IPS DF 6.9 (cell line): ENCODE data around the gene CRYZL1.

ENCODE experiments used
- DNase-seq: peaks from one replicate; pipeline ENCODE4 v3.0.0-alpha.2; 2013; ENCODE audit warnings: low read depth, low spot score
- H3K27ac ChIP-seq: one replicate; pipeline ENCODE4 v1.5.1; 2013; ENCODE audit warnings: low read length, control low read depth
- H3K27me3 ChIP-seq: 2 replicates; pipeline ENCODE4 v1.6.1; 2013; ENCODE audit warnings: mild to moderate bottlenecking, low read length; ENCODE audit not compliant: control insufficient read depth, insufficient read depth
- H3K36me3 ChIP-seq: 2 replicates; pipeline ENCODE4 v1.6.1; 2013; ENCODE audit warnings: low read length; ENCODE audit not compliant: control insufficient read depth, insufficient read depth
- H3K4me1 ChIP-seq: 2 replicates; pipeline ENCODE4 v1.6.1; 2013; ENCODE audit warnings: low read length; ENCODE audit not compliant: control insufficient read depth, insufficient read depth
- H3K4me3 ChIP-seq: 2 replicates; pipeline ENCODE4 v1.5.1; 2013; ENCODE audit warnings: mild to moderate bottlenecking, low read length
- H3K9me3 ChIP-seq: 2 replicates; pipeline ENCODE4 v1.6.1; 2013; ENCODE audit warnings: low read length, inconsistent platforms; ENCODE audit not compliant: control insufficient read depth, insufficient read depth
- WGBS: extraction: QIAGEN DNeasy Blood & Tissue Kit; methylation state at CpG from one replicate; pipeline ENCODE4 v1.1.7; 2013; ENCODE audit warnings: mixed read lengths, missing lambda C conversion rate; ENCODE audit not compliant: insufficient read length, insufficient coverage; 5-methylcytosine and 5-hydroxymethylcytosine counted together

CRYZL1 gene

DNA sequence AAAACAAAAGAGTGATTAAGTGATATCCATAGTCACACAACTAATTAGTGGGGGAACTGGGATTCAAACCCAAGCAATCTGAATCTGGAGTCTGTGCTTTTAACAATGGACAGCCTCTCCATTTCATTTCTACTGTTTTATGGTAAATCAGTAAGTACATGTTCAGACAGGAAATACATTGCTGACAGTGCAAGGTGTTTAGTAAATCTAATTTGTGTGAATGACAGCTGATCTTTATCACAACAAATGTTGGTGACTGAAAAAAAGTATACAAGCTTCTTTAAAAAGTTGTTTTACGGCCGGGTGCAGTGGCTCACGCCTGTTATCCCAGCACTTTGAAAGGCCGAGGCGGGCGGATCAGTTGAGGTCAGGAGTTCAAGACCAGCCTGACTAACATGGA lies 73.6 kb downstream of the CRYZL1 start:
- no CpG with 5 or more reads among the region's 6 CpGs for whole genome bisulfite sequencing
- H3K4me1 ChIP-seq = no peaks in the 10 kb centered on the region
- no peak overlapping the region for H3K4me3 ChIP-seq
- no peak overlapping the region for H3K27ac ChIP-seq
- H3K27me3 ChIP-seq = no peaks in the 10 kb centered on the region
- DNase-seq = no peak
- no peaks in the 10 kb centered on the region for H3K9me3 ChIP-seq
- H3K36me3 ChIP-seq = peaks cover 12% of the 10 kb centered on the region; the same call in 1 of the 2 replicates

DNA sequence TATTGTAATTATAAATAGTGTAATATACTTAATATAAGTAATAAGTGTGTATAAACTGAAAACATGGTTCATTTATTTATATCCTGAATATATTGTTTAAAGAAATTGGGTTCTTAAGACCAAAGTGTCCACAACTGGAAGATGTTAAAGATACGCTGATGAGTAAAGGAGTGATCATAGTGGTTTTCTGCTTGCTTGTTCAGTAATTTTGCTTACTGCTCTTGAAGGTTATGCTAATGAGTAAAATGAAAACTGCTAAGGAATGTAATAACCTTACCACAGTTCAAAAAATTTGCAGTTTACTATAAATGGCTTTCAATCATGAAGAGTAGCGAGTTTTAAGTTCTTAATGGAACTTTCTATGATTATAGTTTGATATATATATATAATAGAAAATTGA lies 75.0 kb downstream of the CRYZL1 start:
- Histone ChIP-seq H3K9me3 (no peaks in the 10 kb centered on the region), H3K27me3 (no peaks in the 10 kb centered on the region), H3K4me3 (no peak overlapping the region), H3K36me3 (peaks cover 7% of the 10 kb centered on the region; the same call in 1 of the 2 replicates), H3K4me1 (no peaks in the 10 kb centered on the region), H3K27ac (no peak overlapping the region)
- no peak for DNase-seq
- WGBS = no CpG with 5 or more reads among the region's 2 CpGs

DNA sequence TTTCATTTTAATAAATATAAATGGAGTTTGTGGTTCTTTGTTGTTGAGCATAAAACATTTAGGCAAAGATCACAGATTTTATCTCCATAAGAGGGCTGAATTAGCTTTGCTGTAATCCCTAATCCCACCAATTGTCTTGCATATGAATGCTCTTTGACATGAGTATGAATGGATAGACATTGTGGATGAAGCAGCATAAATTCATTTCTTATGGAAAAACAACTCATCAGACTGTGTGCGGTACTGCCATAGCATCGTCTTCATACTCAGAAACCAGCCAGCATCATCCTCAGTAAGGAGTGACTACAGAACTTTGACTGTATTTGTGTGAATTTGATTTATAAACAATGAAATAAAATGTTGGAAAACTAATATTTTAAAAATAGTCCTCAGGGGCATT lies 79.2 kb downstream of the CRYZL1 start:
- no peaks in the 10 kb centered on the region for H3K4me1 ChIP-seq
- WGBS = no CpG with 5 or more reads among the region's 2 CpGs
- no peak overlapping the region for H3K4me3 ChIP-seq
- H3K27me3 ChIP-seq = no peaks in the 10 kb centered on the region
- H3K9me3 ChIP-seq = no peaks in the 10 kb centered on the region
- DNase-seq = no peak
- H3K27ac ChIP-seq = no peak overlapping the region
- peaks cover 13% of the 10 kb centered on the region; the same call in 1 of the 2 replicates for H3K36me3 ChIP-seq

DNA sequence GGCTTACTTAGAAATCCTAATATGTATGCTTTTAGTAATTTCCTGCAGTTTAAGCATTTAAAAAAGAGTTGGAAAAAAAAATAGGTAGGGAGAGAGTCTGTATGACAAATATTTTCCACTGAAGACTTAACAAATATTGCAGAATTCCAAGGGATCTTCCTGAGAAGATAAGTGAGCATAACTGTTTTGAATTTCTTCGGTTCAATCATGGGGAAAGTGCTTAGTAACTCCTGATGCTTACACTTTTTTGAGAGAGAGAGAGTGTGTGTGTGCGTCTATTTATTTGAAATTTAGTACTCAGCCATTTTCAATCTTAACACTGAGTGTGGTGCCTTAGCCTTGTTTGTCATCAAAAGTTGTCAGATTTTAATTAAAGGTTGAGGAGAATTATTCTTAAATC lies 80.2 kb downstream of the CRYZL1 start:
- no CpG with 5 or more reads among the region's 2 CpGs for WGBS
- H3K27ac ChIP-seq = no peak overlapping the region
- H3K4me3 ChIP-seq = no peak overlapping the region
- no peak for DNase-seq
- peaks cover 15% of the 10 kb centered on the region; the same call in 1 of the 2 replicates for H3K36me3 ChIP-seq
- no peaks in the 10 kb centered on the region for H3K4me1 ChIP-seq
- H3K27me3 ChIP-seq = no peaks in the 10 kb centered on the region
- H3K9me3 ChIP-seq = no peaks in the 10 kb centered on the region

DNA sequence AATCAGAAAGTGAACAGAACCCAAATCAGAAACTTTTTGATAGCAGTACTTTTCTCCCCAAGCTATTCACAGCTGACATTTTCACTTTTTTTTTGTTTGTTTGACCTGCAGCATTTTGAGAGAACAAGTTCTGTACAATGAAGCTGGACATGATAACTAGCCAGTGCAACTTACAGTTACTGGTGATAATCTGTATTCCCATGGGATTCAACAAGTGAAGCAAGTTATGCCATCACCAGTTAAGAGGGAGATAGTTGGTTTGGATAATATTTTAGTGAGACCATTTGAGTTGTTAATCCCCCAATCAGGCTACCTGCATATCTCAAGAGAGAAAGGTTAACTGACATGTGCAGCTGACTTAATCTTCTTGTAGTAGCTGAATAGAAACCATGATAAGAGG lies 80.6 kb downstream of the CRYZL1 start:
- no peak overlapping the region for H3K27ac ChIP-seq
- H3K27me3 ChIP-seq = no peaks in the 10 kb centered on the region
- no peak overlapping the region for H3K4me3 ChIP-seq
- no peaks in the 10 kb centered on the region for H3K9me3 ChIP-seq
- H3K4me1 ChIP-seq = no peaks in the 10 kb centered on the region
- peaks cover 15% of the 10 kb centered on the region; the same call in 1 of the 2 replicates for H3K36me3 ChIP-seq
- DNase-seq = no peak

DNA sequence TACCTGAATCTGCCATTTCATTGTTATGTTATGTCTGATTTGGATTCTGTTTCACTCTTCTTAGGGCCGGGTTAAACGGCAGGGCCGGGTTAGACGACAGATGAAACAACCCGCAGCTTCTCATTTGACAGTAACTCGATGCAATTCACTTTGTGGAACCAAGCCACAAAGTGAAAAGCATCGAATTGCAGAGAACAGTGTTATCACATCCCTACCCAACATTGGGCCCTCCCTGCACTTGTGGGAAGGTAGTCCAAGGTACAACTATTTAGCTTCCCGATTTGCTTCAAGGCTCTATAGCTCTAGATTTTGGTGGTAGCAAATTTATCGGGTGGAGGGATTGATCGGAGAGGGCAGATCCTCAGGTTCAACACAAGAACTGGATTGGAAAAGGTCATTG lies 81.7 kb downstream of the CRYZL1 start:
- no peak for DNase-seq
- Histone ChIP-seq H3K27ac (no peak overlapping the region), H3K9me3 (no peaks in the 10 kb centered on the region), H3K36me3 (peaks cover 18% of the 10 kb centered on the region; the same call in 1 of the 2 replicates), H3K4me1 (no peaks in the 10 kb centered on the region), H3K4me3 (no peak overlapping the region), H3K27me3 (no peaks in the 10 kb centered on the region)
- WGBS = no CpG with 5 or more reads among the region's 10 CpGs

DNA sequence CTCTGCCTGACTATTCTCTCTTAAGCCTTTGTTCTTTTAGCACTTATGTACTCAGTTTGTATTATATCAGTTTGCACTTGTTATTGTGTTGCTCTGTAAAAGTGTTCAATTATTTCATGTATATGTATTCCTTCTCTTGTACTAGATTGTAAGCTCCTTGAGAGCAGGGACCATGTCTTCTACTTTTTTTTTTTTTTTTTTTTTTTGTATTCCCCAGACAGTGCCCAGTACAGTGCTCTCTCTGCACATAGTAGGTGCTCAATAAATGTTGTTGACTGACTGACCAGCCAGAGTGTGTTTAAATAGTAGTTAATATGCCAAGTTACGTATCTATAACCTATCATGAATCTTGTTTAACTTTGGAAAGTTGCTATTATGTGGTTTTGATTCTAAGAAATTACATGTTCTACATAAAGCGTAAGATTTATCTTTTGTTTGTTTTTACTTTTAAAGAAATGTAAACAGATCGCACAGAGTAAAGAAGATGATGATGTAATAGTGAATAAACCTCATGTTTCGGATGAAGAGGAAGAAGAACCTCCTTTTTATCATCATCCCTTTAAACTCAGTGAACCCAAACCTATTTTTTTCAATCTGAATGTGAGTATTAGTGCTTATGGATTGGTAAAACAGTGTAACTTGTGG lies 82.6 kb downstream of the CRYZL1 start:
- no peak for DNase-seq
- Histone ChIP-seq H3K9me3 (no peaks in the 10 kb centered on the region), H3K36me3 (peaks cover 21% of the 10 kb centered on the region; the same call in 1 of the 2 replicates), H3K4me1 (no peaks in the 10 kb centered on the region), H3K27me3 (no peaks in the 10 kb centered on the region), H3K4me3 (no peak overlapping the region), H3K27ac (no peak overlapping the region)
- no CpG with 5 or more reads among the region's 4 CpGs for WGBS

DNA sequence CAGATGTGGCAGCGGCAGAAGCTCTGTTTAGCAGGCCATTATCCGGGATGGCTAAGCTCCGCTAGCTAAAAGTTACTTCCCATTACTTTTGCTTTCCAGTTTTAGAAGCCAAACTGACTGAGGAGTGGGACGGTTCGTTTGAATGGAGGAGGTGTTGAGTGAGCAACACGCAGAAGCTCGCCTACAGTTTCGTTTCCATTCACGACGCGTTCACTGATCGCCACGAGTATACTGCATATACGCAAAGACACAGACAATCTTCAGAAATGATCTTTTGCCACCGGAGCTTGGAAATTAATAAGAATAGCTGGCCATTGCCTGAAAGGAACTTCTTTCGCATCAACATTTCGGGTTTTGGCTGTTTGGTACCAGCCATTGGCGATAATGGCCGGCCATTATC lies 84.1 kb downstream of the CRYZL1 start:
- no CpG with 5 or more reads among the region's 19 CpGs for WGBS
- no peak overlapping the region for H3K27ac ChIP-seq
- DNase-seq = no peak
- no peaks in the 10 kb centered on the region for H3K9me3 ChIP-seq
- H3K36me3 ChIP-seq = peaks cover 32% of the 10 kb centered on the region
- H3K27me3 ChIP-seq = no peaks in the 10 kb centered on the region
- H3K4me1 ChIP-seq = no peaks in the 10 kb centered on the region
- H3K4me3 ChIP-seq = no peak overlapping the region

DNA sequence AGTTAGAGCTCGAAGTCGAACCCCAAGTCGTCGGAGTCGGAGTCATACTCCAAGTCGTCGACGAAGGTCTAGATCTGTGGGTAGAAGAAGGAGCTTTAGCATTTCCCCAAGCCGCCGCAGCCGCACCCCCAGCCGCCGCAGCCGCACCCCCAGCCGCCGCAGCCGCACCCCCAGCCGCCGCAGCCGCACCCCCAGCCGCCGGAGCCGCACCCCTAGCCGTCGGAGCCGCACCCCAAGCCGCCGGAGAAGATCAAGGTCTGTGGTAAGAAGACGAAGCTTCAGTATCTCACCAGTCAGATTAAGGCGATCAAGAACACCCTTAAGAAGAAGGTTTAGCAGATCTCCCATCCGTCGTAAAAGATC lies 86.6 kb downstream of the CRYZL1 start:
- DNase-seq = no peak
- Histone ChIP-seq H3K36me3 (peaks cover 54% of the 10 kb centered on the region), H3K9me3 (no peaks in the 10 kb centered on the region), H3K27ac (no peak overlapping the region), H3K4me3 (no peak overlapping the region), H3K27me3 (no peaks in the 10 kb centered on the region), H3K4me1 (no peaks in the 10 kb centered on the region)
- WGBS = no CpG with 5 or more reads among the region's 32 CpGs

DNA sequence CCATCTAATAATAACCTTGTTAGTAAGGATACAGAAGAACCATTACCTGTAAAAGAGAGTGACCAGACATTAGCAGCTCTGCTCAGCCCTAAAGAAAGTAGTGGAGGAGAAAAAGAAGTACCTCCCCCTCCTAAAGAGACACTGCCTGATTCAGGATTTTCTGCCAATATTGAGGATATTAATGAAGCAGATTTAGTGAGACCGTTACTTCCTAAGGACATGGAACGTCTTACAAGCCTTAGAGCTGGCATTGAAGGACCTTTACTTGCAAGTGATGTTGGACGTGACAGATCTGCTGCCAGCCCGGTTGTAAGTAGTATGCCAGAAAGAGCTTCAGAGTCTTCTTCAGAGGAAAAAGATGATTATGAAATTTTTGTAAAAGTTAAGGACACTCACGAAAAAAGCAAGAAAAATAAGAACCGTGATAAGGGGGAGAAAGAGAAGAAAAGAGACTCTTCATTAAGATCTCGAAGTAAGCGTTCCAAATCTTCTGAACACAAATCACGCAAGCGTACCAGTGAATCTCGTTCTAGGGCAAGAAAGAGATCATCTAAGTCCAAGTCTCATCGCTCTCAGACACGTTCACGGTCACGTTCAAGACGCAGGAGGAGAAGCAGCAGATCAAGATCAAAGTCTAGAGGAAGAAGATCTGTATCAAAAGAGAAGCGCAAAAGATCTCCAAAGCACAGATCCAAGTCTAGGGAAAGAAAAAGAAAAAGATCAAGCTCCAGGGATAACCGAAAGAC lies 87.1 kb downstream of the CRYZL1 start:
- no peak overlapping the region for H3K4me3 ChIP-seq
- H3K9me3 ChIP-seq = no peaks in the 10 kb centered on the region
- peaks cover 56% of the 10 kb centered on the region for H3K36me3 ChIP-seq
- WGBS = 100% methylated on average over 2 of the region's 18 CpGs
- DNase-seq = no peak
- no peak overlapping the region for H3K27ac ChIP-seq
- H3K27me3 ChIP-seq = no peaks in the 10 kb centered on the region
- H3K4me1 ChIP-seq = no peaks in the 10 kb centered on the region
